Activated naive CD8-positive, alpha-beta T cell treated with anti-CD3 and anti-CD28 coated beads, Interleukin-2, amount 10 ng/mL, durations not matched to agents 7 days and 5 days (primary cell): Measurements from ENCODE around the gene SRRT. TPM values are rescaled to one million over a fixed set of nuclear protein-coding genes. Genes with fewer than 3 reads are reported as not detected.

Experiments
- ATAC-seq: fragments of 150-1000 bp; cut with Tn5 transposase; one replicate; pipeline ENCODE4 v1.10.0; 2021; ENCODE audit warnings: low read depth, moderate library complexity
- POLR2A ChIA-PET: fragments of 350-600 bp; sonication (Branson Sonifier 250); formaldehyde crosslinking; loops from one replicate; lab custom pipeline; 2021; ENCODE audit warnings: antibody characterized with exemption; lab: Charles Lee
- DNase-seq: peaks from one replicate; pipeline ENCODE4 v3.0.0; 2021
- H3K27ac Mint-ChIP-seq: one replicate; pipeline ENCODE4 v1.8.0; 2022; ENCODE audit warnings: mild to moderate bottlenecking, mixed read lengths
- H3K27me3 Mint-ChIP-seq: one replicate; pipeline ENCODE4 v1.8.0; 2022; ENCODE audit warnings: mild to moderate bottlenecking, moderate library complexity, mixed read lengths
- H3K36me3 Mint-ChIP-seq: one replicate; pipeline ENCODE4 v1.8.0; 2021; ENCODE audit warnings: mild to moderate bottlenecking, mixed read lengths
- H3K4me1 Mint-ChIP-seq: one replicate; pipeline ENCODE4 v1.8.0; 2021; ENCODE audit warnings: mixed read lengths
- H3K4me3 Mint-ChIP-seq: one replicate; pipeline ENCODE4 v1.8.0; 2022; ENCODE audit warnings: mild to moderate bottlenecking, moderate library complexity, mixed read lengths
- H3K9me3 Mint-ChIP-seq: one replicate; pipeline ENCODE4 v1.8.0; 2021; ENCODE audit warnings: mixed read lengths
- total RNA-seq, 2 experiments: library from RNA; stranded (reverse); gene quantifications; one replicate each; pipeline ENCODE4 v1.2.3, GENCODE V29; 2021

SRRT gene
- total RNA-seq, 2 experiments from 2014 or later, result 251 to 255 TPM

GRCh38 chr7:100887516-100888290 lies 12.8 kb downstream of the SRRT start:
- Mint-ChIP-seq H3K27me3 (peaks cover 13% of the 10 kb centered on the region), H3K27ac (peak overlapping the region; percentile 92), H3K36me3 (peaks cover 39% of the 10 kb centered on the region), H3K9me3 (no peaks in the 10 kb centered on the region), H3K4me1 (peaks cover 42% of the 10 kb centered on the region), H3K4me3 (peak overlapping the region; percentile 85)
- POLR2A ChIA-PET, result interaction anchor here (1.1 to 6.3 kb wide), 4 partner anchors 12 to 190 kb away, joined by 3 to 176 read pairs (median 4); partner anchors contain the start of genes SRRT and TRIP6
- ATAC-seq, result peak; percentile 39
- peak; percentile 65 for DNase-seq

- Mint-ChIP-seq H3K9me3 (no peaks in the 10 kb centered on the region), H3K27me3 (peaks cover 16% of the 10 kb centered on the region), H3K4me3 (peak overlapping the region; percentile 85), H3K27ac (peak overlapping the region; percentile 92), H3K4me1 (peaks cover 41% of the 10 kb centered on the region), H3K36me3 (peaks cover 34% of the 10 kb centered on the region)
- no peak for DNase-seq
- POLR2A ChIA-PET, result interaction anchor here (1.1 to 6.3 kb wide), 6 partner anchors 12 to 197 kb away, joined by 3 to 176 read pairs (median 4); partner anchors contain the start of genes SRRT, TRIM56 and TRIP6
- ATAC-seq, result no peak
Measured at GRCh38 chr7:100888291-100888987, 13.5 kb downstream of the SRRT start.

DNA sequence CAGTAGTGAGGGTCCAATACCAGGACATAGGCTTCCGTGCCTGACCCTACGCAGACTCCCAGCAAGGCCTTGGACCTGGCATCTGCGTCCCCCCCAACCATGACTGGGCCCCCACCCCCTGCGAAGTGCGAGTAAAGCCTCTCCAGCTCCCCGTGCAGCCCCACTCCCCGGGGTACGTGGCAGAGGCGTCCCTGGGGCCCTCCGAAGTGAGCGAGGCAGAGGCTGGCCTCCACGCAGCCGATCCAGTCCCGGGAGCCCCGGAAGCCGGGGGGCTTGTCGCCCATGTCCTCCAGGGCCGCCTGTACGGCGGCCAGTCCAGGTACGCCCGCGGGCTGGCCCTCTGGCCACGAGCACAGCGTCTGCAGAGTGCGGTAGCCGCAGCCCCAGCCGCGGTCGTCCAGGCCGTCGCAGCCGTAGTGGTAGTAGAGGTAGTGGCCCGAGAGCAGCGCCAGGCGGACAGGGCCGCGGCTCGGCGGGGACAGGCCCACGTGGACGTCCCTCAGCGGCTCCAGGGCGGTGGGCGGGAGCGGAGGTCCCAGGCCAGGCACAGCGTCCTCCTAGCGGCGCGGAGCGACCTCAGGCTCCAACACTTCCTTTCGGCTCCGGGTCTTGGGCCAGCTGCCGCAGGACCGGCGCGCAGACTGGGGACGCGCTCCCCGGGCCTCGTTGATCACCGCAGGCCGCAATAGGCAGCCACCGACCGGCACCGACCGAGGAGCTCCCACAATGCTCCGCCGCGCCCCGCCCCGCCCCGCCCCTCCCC lies 14.3 kb downstream of the SRRT start, which contains the start of gene UFSP1:
TSS of gene UFSP1 (minus strand) at position 728 of the 763 bp plus-strand sequence. CDS start at position 284, 444 bp downstream.
- H3K4me3 Mint-ChIP-seq, result peak within 1 kb of the TSS; percentile 85
- DNase-seq (no peak), ATAC-seq (peak; percentile 51)
- POLR2A ChIA-PET, result interaction anchor here (0.7 to 6.3 kb wide), 12 partner anchors 13 to 452 kb away, joined by 3 to 176 read pairs (median 4); partner anchors contain the start of genes PLOD3, POP7, SLC12A9 and SRRT
- H3K4me1 Mint-ChIP-seq, result peaks cover 40% of the 10 kb centered on the region
- H3K27ac Mint-ChIP-seq, result peak within 1 kb of the TSS; percentile 92
- H3K27me3 Mint-ChIP-seq, result peaks cover 20% of the 10 kb centered on the region
- no peaks in the 10 kb centered on the region for H3K9me3 Mint-ChIP-seq
- H3K36me3 Mint-ChIP-seq, result peaks cover 31% of the 10 kb centered on the region

DNA sequence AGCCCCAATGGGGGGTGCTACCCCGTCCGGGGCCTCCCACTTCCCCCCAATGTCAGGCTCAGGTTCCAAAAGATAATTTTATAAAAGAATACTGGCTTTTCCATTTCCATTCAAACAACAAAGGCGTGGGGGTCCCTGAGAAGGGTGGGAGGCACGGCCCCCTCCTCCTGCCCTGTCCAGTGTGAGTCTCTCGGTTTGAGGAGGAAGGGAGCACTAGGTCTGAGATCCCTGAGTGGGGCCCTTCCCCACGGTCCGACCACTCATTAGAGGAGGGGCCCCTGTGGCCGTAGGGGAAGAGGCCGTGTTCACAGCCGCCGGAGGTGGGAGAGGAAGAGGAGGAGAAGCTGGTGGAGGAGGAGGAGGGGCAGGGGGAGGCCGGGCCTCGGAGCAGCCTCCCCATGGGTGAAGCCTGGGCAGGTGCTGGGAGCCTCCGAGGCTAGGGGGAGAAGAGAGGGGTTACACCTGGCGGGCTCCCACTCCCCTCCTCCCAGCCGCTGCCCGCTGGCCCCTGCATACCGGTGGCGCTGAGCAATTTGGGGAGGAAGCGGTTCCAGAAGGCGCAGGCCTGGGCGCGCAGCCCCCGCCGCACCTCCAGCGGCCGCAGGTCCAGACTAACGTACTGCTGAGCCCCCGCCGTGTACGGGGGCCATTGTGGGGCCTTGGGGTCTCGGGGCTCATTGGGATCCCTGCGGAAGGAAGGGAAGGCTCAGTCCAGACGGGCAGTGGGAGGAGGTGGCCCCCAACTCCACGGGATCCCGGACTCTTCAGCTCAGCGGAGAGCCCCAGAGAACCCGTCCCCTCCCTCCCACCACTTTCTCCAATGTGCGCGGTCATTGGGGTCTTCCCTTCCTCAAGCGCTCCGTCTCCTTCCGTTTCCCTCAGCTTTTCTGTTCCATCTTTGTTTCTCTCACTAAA lies 16.0 kb downstream of the SRRT start:
- H3K9me3 Mint-ChIP-seq, result no peaks in the 10 kb centered on the region
- H3K4me1 Mint-ChIP-seq, result peaks cover 36% of the 10 kb centered on the region
- H3K27me3 Mint-ChIP-seq, result peaks cover 25% of the 10 kb centered on the region
- ATAC-seq (no peak), DNase-seq (no peak)
- peaks cover 18% of the 10 kb centered on the region for H3K36me3 Mint-ChIP-seq
- POLR2A ChIA-PET, result interaction anchor here (0.6 to 6.3 kb wide), 6 partner anchors 15 to 364 kb away, joined by 3 to 176 read pairs (median 4); partner anchors contain the start of genes MOSPD3, SRRT, TRIM56 and VGF
- peak overlapping the region; percentile 69 for H3K27ac Mint-ChIP-seq
- H3K4me3 Mint-ChIP-seq, result peak overlapping the region; percentile 85

GRCh38 chr7:100891568-100892247 lies 16.8 kb downstream of the SRRT start:
- POLR2A ChIA-PET, result interaction anchor here (0.6 to 6.3 kb wide), 3 partner anchors 16 to 363 kb away, joined by 3 to 176 read pairs (median 3); partner anchors contain the start of gene SRRT
- Mint-ChIP-seq H3K9me3 (no peaks in the 10 kb centered on the region), H3K27ac (no peak overlapping the region), H3K4me3 (peak overlapping the region; percentile 19), H3K4me1 (peaks cover 36% of the 10 kb centered on the region), H3K27me3 (peaks cover 30% of the 10 kb centered on the region), H3K36me3 (peaks cover 13% of the 10 kb centered on the region)
- ATAC-seq (no peak), DNase-seq (no peak)

- Mint-ChIP-seq H3K27me3 (peaks cover 36% of the 10 kb centered on the region), H3K9me3 (no peaks in the 10 kb centered on the region), H3K36me3 (peaks cover 5% of the 10 kb centered on the region), H3K4me1 (peaks cover 28% of the 10 kb centered on the region), H3K4me3 (no peak overlapping the region), H3K27ac (no peak overlapping the region)
- no peak for DNase-seq
- POLR2A ChIA-PET, result interaction anchor here (1.5 kb wide), 1 partner anchor 18 kb away, joined by 4 read pairs; the partner anchor contains the start of gene SRRT
- ATAC-seq, result no peak
Measured at GRCh38 chr7:100892364-100893317, 17.7 kb downstream of the SRRT start.

GRCh38 chr7:100893318-100893895 lies 18.5 kb downstream of the SRRT start:
- POLR2A ChIA-PET, result interaction anchor here (1.5 kb wide), 1 partner anchor 18 kb away, joined by 4 read pairs; the partner anchor contains the start of gene SRRT
- peaks cover 43% of the 10 kb centered on the region for H3K27me3 Mint-ChIP-seq
- no peak for ATAC-seq
- DNase-seq, result no peak
- H3K4me3 Mint-ChIP-seq, result no peak overlapping the region
- no peaks in the 10 kb centered on the region for H3K9me3 Mint-ChIP-seq
- H3K36me3 Mint-ChIP-seq, result peaks cover 2% of the 10 kb centered on the region
- peaks cover 21% of the 10 kb centered on the region for H3K4me1 Mint-ChIP-seq
- H3K27ac Mint-ChIP-seq, result no peak overlapping the region

- ATAC-seq (no peak), DNase-seq (no peak)
- H3K27me3 Mint-ChIP-seq, result peaks cover 44% of the 10 kb centered on the region
- POLR2A ChIA-PET, result interaction anchor here (1.2 kb wide), 1 partner anchor 72 kb away, joined by 3 read pairs; no protein-coding TSS in a partner anchor
- no peak overlapping the region for H3K27ac Mint-ChIP-seq
- H3K4me1 Mint-ChIP-seq, result peaks cover 19% of the 10 kb centered on the region
- no peak overlapping the region for H3K4me3 Mint-ChIP-seq
- no peaks in the 10 kb centered on the region for H3K36me3 Mint-ChIP-seq
- no peaks in the 10 kb centered on the region for H3K9me3 Mint-ChIP-seq
Measured at GRCh38 chr7:100893910-100894721, 19.2 kb downstream of the SRRT start.

DNA sequence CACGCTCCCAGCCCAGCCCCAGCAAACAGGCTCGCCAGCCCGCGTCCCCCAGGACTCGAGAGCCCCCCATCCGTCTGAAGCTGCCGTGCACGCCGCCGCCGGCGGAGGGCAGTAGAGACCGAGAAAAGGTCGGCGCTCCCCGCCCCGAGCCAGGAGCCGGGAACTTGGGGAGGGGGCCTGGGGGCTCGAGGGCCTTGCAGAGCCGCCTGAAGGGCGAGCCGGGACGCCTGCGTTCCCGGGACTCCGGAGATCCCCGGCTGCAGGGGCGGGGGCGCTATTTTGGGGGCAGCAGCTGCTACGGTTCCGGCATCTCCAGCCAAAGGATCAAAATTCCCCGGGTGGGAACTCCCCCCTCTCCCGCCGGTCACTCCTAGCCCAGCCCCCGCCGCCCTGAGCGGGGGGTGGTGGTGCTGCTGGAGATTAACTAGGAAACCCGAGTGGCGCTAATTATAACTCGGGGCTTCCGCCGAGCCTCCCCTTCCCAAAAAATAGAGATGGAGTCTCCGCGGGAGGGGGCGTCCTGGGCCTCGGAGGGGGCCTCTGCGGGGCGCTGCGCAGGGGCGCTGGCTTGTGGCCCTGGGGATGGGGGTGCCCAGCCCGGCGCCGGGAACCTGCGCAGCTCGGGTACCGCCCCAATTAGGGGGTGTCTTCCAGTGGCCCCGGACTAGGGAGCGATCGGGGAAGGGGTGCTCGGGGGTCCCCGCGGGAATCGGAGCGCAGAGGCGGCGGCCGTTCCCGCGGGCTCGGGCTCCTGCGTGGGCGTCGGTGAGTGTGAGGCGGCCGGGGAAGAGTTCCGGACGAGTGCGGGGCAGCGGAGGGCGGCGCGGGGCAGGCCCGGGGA lies 20.2 kb downstream of the SRRT start:
- Mint-ChIP-seq H3K9me3 (no peaks in the 10 kb centered on the region), H3K4me1 (peaks cover 18% of the 10 kb centered on the region), H3K27ac (no peak overlapping the region), H3K4me3 (no peak overlapping the region), H3K27me3 (peaks cover 51% of the 10 kb centered on the region), H3K36me3 (no peaks in the 10 kb centered on the region)
- POLR2A ChIA-PET, result interaction anchor here (1.2 kb wide), 1 partner anchor 71 kb away, joined by 3 read pairs; no protein-coding TSS in a partner anchor
- ATAC-seq (no peak), DNase-seq (peak; percentile 79)
